HK-2 (cell line): ENCODE data around the gene RECK.
"Not testable (repeated sequence)": the region's sequence is repeated elsewhere in the genome, so short reads cannot be mapped to it uniquely, and the experiment has no call there.

Source experiments
- DNase-seq: peaks from one replicate; pipeline ENCODE4 v3.0.0-alpha.2; 2018; ENCODE audit not compliant: unreplicated experiment

Gene RECK, protein sequence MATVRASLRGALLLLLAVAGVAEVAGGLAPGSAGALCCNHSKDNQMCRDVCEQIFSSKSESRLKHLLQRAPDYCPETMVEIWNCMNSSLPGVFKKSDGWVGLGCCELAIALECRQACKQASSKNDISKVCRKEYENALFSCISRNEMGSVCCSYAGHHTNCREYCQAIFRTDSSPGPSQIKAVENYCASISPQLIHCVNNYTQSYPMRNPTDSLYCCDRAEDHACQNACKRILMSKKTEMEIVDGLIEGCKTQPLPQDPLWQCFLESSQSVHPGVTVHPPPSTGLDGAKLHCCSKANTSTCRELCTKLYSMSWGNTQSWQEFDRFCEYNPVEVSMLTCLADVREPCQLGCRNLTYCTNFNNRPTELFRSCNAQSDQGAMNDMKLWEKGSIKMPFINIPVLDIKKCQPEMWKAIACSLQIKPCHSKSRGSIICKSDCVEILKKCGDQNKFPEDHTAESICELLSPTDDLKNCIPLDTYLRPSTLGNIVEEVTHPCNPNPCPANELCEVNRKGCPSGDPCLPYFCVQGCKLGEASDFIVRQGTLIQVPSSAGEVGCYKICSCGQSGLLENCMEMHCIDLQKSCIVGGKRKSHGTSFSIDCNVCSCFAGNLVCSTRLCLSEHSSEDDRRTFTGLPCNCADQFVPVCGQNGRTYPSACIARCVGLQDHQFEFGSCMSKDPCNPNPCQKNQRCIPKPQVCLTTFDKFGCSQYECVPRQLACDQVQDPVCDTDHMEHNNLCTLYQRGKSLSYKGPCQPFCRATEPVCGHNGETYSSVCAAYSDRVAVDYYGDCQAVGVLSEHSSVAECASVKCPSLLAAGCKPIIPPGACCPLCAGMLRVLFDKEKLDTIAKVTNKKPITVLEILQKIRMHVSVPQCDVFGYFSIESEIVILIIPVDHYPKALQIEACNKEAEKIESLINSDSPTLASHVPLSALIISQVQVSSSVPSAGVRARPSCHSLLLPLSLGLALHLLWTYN

GRCh38 chr9:36036780-36037548 is at the start of gene RECK:
Gene RECK, plus strand, starts transcription at chr9:36036913. Its CDS starts 86 bp downstream, at chr9:36036999.
- peak; percentile 61 for DNase-seq

GRCh38 chr9:35990155-35990554 is 46.6 kb upstream of the RECK start:
- DNase-seq, result no peak

- DNase-seq, result not testable (repeated sequence)
These were observed 43.6 kb upstream of the RECK start for GRCh38 chr9:35993136-35993535.

DNA sequence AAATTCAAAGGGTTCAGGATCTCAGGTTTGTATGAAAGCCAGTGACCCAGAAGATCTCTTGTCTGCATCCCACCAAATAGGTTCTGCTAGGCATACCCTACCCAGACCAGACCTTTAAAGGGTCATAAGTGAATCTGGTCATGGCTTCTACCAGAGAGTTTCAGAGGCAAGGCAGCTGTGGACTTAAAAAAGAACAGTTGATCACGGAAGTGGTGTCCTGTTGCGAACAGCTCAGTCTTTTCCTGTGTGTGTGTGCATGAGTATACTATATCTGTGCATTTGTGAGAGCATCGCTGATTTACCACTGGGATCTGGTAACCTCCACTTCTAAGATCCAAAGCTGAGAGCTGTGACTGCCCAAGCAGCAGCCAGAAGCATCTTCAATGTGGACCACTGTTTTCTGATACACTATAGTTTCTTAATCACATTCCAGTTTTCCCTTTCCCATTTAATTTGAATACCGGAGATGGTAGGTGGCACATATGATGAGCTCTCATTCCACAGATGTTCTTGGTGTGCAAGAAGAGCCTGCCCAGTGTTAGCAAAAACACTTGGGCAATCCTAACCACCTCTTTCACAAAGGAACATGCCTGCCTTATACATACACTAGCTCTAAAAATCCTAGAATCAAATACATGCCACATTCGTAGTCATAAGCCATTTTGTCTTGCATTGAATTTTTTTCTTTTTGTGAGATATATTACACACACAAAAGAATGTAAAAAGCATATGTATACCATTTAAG is 42.6 kb upstream of the RECK start:
- DNase-seq, result no peak

- no peak for DNase-seq
These were observed 41.8 kb upstream of the RECK start for GRCh38 chr9:35994959-35995358.

- DNase-seq, result peak; percentile 38
These were observed 40.2 kb upstream of the RECK start for GRCh38 chr9:35996358-35996970.

GRCh38 chr9:35997016-35997415 is 39.7 kb upstream of the RECK start:
- DNase-seq, result not testable (repeated sequence)

- no peak for DNase-seq
These were observed 38.4 kb upstream of the RECK start for GRCh38 chr9:35998333-35998732.

GRCh38 chr9:36005891-36006290 is 30.8 kb upstream of the RECK start:
- DNase-seq, result no peak

DNA sequence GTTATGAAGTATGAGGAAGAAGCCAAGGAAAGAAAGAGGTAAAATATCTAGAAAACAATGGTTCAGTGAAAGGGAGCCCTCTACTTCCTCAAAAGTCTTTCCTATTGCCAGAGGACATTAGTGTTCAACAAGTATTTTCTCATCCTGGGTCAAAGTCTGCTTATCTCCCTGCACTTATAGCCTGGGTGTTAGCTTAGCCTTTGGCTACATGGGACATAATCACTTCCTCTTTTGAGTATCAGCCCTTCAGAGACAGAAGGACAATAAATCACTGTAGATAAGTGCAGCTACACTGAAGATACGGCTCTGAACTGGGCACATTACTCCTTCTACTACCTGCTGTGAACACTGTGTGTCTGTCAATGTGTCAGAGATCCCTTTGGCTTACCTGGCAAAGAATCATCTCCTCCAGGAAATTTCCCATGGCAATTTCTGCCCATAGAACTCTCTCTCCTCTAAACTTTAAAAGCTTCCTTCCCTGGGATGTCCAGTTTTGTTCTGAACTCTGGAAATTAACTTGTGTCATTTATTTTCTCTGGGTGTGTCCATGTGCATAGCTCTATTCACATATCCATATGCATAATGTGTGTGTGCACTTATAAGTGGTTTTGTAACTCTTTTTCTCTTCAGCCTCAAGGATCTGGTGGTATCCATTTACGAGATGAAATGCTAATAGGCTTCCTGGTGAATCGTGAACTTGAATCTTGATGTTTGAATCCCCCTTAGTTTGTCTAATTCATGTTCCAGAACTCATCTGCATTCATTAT is 30.0 kb upstream of the RECK start:
- DNase-seq, result no peak

DNA sequence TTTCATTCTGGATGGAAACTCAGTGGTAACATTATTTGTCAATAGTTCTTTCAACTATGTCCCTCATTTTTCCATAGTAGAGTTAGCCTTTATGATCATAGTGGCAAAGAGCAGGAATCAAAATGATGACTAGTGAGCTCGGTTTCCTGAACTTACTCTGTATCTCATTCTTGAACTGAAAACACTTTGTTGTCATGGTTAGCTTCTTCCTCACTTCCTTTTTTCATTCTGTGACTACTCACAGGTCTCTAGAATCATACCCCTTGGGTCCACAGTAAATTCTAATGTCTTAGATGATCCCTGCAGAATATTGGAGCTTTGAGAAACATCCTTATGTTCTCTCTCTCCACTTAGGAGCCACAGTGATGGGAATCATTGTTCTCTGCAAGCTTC is 29.4 kb upstream of the RECK start:
- no peak for DNase-seq

DNA sequence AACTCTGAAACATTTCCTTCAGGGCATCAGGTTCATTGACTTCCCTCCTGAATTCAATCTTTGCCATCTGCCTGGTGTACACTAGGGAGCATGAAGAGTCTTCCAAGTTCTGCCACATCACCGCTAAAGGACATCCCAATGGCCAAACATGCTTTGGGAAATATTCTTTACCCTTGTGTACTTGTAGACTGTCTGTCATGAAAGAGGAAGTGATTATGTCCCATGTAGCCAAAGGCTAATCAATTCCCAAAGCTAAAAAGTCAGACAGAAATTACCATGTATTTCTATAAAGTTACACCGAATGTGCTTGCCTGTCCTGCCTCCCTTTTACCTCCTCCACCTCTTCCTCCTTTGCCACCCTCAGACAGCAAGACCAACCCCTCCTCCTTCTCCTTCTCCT is 28.9 kb upstream of the RECK start:
- DNase-seq, result no peak

- peak; percentile 18 for DNase-seq
These were observed 27.9 kb upstream of the RECK start for GRCh38 chr9:36008774-36009300.

GRCh38 chr9:36011379-36011778 is 25.3 kb upstream of the RECK start:
- no peak for DNase-seq

DNA sequence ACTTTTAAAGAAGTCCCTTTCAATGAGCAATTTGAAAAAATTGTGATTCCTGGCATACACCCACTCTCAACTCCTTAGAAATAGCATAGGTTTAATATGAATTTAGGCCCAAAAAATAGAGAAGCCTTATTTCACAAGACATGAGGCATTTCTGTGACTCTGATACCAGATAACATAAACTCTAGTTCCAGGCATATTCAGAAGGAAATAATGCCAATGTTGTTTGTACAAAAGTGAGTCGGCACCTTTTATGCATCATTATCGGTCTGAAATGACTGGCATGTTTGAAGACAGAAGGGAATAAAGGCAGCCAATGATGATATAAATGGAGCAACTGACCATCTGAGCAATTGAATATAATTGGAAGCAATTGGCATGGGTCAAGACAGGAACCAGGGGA is 19.4 kb upstream of the RECK start:
- DNase-seq, result no peak

DNA sequence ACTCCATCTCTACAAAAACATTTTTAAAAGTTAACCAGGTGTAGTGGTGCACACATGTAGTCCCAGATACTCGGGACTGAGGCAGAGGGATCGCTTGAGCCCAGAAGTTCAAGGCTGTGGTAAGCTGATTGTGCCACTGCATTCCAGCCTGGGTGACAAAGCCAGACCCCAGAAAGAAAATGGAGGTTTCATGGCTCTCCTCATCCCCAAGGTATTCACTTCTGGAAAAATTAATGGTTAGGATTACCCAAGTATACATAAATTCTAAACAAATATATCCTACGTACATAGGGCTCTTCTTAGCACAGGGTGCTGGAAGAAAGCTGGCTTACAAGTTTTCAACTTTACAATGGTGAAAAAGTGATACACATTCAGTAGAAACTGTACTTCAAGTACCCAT is 18.6 kb upstream of the RECK start:
- no peak for DNase-seq

- DNase-seq, result no peak
These were observed 17.6 kb upstream of the RECK start for GRCh38 chr9:36018891-36019720.

- no peak for DNase-seq
These were observed 14.7 kb upstream of the RECK start for GRCh38 chr9:36021968-36022367.
